Measurements from ENCODE around the gene FBP1. TPM values are rescaled to one million over a fixed set of nuclear protein-coding genes. Genes with fewer than 3 reads are reported as not detected.

Gene FBP1
- polyA plus RNA-seq, 3 donors: 82.2 to 95.5 (median 84.4) TPM

GRCh38 chr9:94627287-94627686 lies 12.0 kb downstream of the FBP1 start:
- Histone ChIP-seq H3K4me3 (replicated peaks in 1 of 3; ENCODE audit: low read depth in 2 of 3, low read length in 3 of 3) (no peak overlapping the region), H3K4me1 (ENCODE audit: control insufficient read depth in 1 of 2, insufficient read depth in 2 of 2, low read length in 2 of 2) (no peaks in the 10 kb centered on the region), H3K27ac (ENCODE audit: low read depth in 1 of 2, low read length in 2 of 2) (no peak overlapping the region), H4K20me1 (ENCODE audit: insufficient read depth, low read length) (peaks cover 10% of the 10 kb centered on the region), H3K27me3 (ENCODE audit: control insufficient read depth in 2 of 2, insufficient read depth in 2 of 2, low read length in 2 of 2) (no peaks in the 10 kb centered on the region), H2AFZ (ENCODE audit: insufficient read depth, low read depth, low read length, poor library complexity, severe bottlenecking) (no peak overlapping the region), H3K36me3 (replicated peaks in 1 of 2; ENCODE audit: control insufficient read depth in 1 of 2, insufficient read depth in 2 of 2, low read length in 2 of 2) (peaks cover 0 to 16% of the 10 kb centered on the region in 2 donors), H3K4me2 (replicated peaks; ENCODE audit: extremely low read depth, low read length, poor library complexity, severe bottlenecking) (no peak overlapping the region), H3K9me3 (replicated peaks in 1 of 2; ENCODE audit: control insufficient read depth in 1 of 2, insufficient read depth in 1 of 2, low read length in 2 of 2) (no peaks in the 10 kb centered on the region), H3K9ac (ENCODE audit: insufficient read depth, low read length, poor library complexity, severe bottlenecking) (no peak overlapping the region), H3K79me2 (ENCODE audit: insufficient read depth, low read length) (peaks cover 9% of the 10 kb centered on the region)
- intact Hi-C loops (cut with micrococcal nuclease): loop anchor here in 1 of 2 donors (5.0 kb wide), 1 partner anchor 35 kb away; no protein-coding TSS in a partner anchor
- no peak for DNase-seq
- Mint-ChIP-seq H3K4me1 (peaks cover 23% of the 10 kb centered on the region), H3K9me3 (peaks cover 0 to 3% (median 0%) of the 10 kb centered on the region in 7 donors), H3K27me3 (ENCODE audit: low read depth in 3 of 3) (peaks cover 0 to 2% (median 0%) of the 10 kb centered on the region in 3 donors), H3K4me3 (peak overlapping the region in 1 of 2 donors; percentile 11), H3K36me3 (peaks cover 11 to 30% of the 10 kb centered on the region in 2 donors), H3K27ac (no peak overlapping the region)
- TF ChIP-seq, protein P1, sequence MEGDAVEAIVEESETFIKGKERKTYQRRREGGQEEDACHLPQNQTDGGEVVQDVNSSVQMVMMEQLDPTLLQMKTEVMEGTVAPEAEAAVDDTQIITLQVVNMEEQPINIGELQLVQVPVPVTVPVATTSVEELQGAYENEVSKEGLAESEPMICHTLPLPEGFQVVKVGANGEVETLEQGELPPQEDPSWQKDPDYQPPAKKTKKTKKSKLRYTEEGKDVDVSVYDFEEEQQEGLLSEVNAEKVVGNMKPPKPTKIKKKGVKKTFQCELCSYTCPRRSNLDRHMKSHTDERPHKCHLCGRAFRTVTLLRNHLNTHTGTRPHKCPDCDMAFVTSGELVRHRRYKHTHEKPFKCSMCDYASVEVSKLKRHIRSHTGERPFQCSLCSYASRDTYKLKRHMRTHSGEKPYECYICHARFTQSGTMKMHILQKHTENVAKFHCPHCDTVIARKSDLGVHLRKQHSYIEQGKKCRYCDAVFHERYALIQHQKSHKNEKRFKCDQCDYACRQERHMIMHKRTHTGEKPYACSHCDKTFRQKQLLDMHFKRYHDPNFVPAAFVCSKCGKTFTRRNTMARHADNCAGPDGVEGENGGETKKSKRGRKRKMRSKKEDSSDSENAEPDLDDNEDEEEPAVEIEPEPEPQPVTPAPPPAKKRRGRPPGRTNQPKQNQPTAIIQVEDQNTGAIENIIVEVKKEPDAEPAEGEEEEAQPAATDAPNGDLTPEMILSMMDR (IDR thresholded peaks at IDR 0.05): no peak
- 97% methylated on average over 3 of the region's 6 CpGs for WGBS (ENCODE audit: insufficient coverage)

GRCh38 chr9:94625835-94626234 lies 13.5 kb downstream of the FBP1 start:
- Histone ChIP-seq H3K27me3 (ENCODE audit: control insufficient read depth in 2 of 2, insufficient read depth in 2 of 2, low read length in 2 of 2) (no peaks in the 10 kb centered on the region), H3K4me2 (replicated peaks; ENCODE audit: extremely low read depth, low read length, poor library complexity, severe bottlenecking) (no peak overlapping the region), H3K4me3 (replicated peaks in 1 of 3; ENCODE audit: low read depth in 2 of 3, low read length in 3 of 3) (no peak overlapping the region), H3K79me2 (ENCODE audit: insufficient read depth, low read length) (peaks cover 4% of the 10 kb centered on the region), H3K36me3 (replicated peaks in 1 of 2; ENCODE audit: control insufficient read depth in 1 of 2, insufficient read depth in 2 of 2, low read length in 2 of 2) (peaks cover 0 to 9% of the 10 kb centered on the region in 2 donors), H4K20me1 (ENCODE audit: insufficient read depth, low read length) (peaks cover 7% of the 10 kb centered on the region), H3K9me3 (replicated peaks in 1 of 2; ENCODE audit: control insufficient read depth in 1 of 2, insufficient read depth in 1 of 2, low read length in 2 of 2) (no peaks in the 10 kb centered on the region), H3K9ac (ENCODE audit: insufficient read depth, low read length, poor library complexity, severe bottlenecking) (no peak overlapping the region), H3K4me1 (ENCODE audit: control insufficient read depth in 1 of 2, insufficient read depth in 2 of 2, low read length in 2 of 2) (no peaks in the 10 kb centered on the region), H2AFZ (ENCODE audit: insufficient read depth, low read depth, low read length, poor library complexity, severe bottlenecking) (no peak overlapping the region), H3K27ac (ENCODE audit: low read depth in 1 of 2, low read length in 2 of 2) (no peak overlapping the region)
- intact Hi-C loops (cut with micrococcal nuclease): loop anchor here in 1 of 2 donors (5.0 kb wide), 1 partner anchor 36 kb away; no protein-coding TSS in a partner anchor
- DNase-seq: no peak
- H3K27me3 Mint-ChIP-seq (ENCODE audit: low read depth in 3 of 3): peaks cover 0 to 2% (median 0%) of the 10 kb centered on the region in 3 donors
- peaks cover 16% of the 10 kb centered on the region for H3K4me1 Mint-ChIP-seq
- H3K9me3 Mint-ChIP-seq: peaks cover 0 to 3% (median 0%) of the 10 kb centered on the region in 7 donors
- 60% methylated on average over 8 of the region's 12 CpGs for WGBS (ENCODE audit: insufficient coverage)
- peak overlapping the region in 1 of 7 donors; percentile 59 for H3K27ac Mint-ChIP-seq
- TF ChIP-seq, protein P1 (IDR thresholded peaks at IDR 0.05): no peak
- no peak overlapping the region for H3K4me3 Mint-ChIP-seq
- peaks cover 5 to 22% of the 10 kb centered on the region in 2 donors for H3K36me3 Mint-ChIP-seq
